Amniotic epithelial cell (primary cell): ENCODE data around the gene ARHGAP26.

ENCODE experiments used
- DNase-seq: peaks from one replicate; pipeline ENCODE4 v3.0.0-alpha.2; 2010; ENCODE audit warnings: low read depth

ARHGAP26 gene

GRCh38 chr5:142785206-142785605 lies 15.0 kb downstream of the ARHGAP26 start:
- no peak for DNase-seq

DNA sequence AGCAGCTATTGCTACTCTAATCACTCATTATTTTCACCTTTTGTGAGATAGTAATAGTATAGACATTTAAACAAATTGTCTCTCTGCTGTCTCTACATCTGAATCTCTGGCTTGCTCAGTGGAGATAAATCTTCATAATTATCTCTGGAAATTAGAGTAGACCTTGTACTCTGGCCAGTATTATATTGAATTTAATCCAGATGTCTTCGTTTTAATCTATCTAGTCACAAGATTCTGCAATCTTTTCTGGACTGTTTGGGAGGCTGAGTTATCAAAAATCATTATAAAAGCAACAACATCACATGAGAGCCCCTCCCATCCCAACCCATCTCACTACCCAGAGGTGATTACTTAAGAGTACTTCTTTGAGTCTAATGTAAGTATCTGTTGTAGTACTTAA lies 19.0 kb downstream of the ARHGAP26 start:
- DNase-seq: no peak

DNA sequence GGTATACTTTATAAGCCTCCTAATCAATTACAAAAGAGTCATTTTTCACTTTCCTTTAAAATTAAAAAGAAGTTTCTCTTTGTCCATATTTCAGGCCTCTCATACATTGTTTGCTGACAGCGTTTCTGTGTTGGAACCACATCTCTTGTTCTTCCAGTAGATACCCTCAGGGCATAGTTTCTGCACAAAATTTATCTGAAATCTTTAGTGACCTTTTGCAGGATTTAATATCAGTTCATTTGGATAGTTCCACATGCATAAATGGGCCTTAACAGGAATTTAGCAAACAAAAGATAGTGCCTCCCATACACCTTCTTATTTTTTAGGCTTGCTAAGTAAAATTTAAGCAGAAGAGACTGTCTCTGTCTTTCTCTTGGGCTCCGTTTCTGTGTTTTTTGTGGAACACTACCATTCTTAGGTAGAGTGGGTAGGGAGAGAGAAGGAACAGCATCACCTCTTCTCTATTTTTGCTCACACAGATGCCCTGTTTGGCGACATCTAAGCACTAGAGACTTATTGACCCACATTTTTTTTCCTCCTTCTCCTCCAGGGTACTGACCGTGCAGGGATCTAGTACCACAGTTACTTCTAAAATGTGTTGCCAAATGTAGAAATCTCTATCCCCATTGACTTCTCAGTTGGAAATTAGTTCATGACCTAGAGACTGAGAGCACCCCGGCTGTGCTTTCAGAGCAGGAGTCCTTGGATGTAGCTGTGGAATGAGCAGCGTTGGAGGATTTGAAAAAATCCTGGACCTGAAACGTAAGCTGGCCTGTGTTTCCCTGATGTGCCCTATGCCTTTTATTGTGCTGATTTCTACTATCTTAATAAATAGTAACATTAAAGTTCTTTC lies 22.1 kb downstream of the ARHGAP26 start:
- no peak for DNase-seq

- no peak for DNase-seq
These were observed 22.7 kb downstream of the ARHGAP26 start for GRCh38 chr5:142792865-142793232.

DNA sequence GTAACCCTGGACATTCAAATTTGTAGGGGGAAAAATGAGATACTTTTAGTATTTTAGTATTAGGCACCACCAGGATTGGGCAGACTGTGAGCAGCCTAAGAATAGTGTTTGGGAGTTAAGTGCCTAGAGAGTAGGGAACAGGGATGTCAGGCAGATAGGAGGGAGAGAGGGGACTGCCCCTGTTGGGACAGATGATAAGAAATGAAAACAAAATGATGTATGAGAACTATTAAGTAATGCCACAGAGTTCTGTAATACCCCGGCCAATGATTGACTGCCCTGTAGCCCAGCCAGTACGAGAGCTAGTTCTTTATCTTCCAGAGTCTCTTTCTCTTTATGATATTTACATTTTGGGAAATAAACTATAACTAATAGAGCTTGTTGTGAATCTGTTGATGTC lies 24.4 kb downstream of the ARHGAP26 start:
- no peak for DNase-seq

- no peak for DNase-seq
These were observed 25.1 kb downstream of the ARHGAP26 start for GRCh38 chr5:142795251-142795650.

DNA sequence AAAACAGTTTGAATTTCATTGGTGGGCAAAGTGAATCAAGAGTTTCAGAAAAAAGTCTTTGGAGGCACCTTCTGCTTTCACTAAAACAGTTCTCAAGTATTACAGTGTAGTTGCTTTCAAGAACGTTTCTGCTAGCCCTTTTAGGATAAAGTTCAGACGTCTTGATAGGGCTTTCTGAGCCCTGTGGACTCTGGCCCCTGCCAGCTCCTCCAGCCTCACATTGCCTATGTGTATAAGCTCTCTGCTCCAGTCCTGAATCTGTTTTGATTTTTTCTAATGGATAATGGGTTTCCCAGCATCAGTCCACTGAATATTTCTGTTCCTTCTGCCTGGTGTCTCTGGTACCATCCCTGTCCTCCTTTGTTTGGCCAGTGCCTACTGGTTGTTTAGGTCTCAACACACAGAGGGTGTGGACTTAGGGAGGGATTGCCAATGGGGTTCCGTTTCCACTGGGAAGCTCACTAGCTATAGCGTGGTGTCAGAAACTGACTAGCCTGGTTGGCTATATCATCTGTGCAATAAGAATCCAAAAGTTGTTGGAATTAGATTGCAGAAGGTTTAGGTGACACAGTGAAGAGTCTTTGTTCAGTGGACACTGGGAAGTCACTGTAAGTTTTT lies 26.4 kb downstream of the ARHGAP26 start:
- DNase-seq: no peak

- no peak for DNase-seq
These were observed 27.2 kb downstream of the ARHGAP26 start for GRCh38 chr5:142797420-142797819.

DNA sequence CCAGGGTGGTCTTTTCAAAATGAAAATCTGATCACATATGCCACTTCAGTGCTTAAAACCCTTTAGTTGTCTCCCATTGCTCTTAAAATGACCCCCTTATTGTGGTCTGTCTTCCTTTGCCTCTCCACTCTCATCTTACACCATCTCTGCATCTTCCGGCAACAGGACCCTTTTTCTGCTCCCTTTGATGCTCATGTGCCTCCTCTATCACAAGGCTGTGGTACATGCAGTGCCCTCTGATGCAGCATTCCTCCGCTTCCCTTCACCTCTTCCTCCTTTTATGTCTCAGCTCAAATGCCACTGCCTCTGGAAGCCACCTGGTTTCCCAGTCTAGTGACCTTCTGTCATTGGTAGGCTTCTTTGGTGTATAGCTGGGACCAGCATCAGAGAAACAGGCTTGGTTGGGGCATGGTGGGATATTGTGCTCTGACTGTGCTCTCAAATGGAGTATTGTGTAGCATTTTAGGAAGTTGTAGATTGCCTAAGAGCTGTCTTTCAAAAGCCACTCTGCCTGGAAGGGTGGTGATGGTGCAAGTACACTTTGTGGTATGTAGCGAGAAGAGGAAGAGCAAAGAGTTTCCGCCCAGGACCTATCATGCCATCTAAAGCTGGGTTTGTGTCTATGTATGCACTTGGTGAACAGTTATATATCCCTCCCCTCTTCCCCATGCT lies 28.1 kb downstream of the ARHGAP26 start:
- DNase-seq: no peak

- no peak for DNase-seq
These were observed 30.8 kb downstream of the ARHGAP26 start for GRCh38 chr5:142800776-142801494.

- no peak for DNase-seq
These were observed 31.3 kb downstream of the ARHGAP26 start for GRCh38 chr5:142801495-142801871.

GRCh38 chr5:142803428-142804125 lies 33.4 kb downstream of the ARHGAP26 start:
- DNase-seq: no peak

GRCh38 chr5:142805339-142805738 lies 35.2 kb downstream of the ARHGAP26 start:
- no peak for DNase-seq

- no peak for DNase-seq
These were observed 36.7 kb downstream of the ARHGAP26 start for GRCh38 chr5:142806841-142807267.

- DNase-seq: no peak
These were observed 37.3 kb downstream of the ARHGAP26 start for GRCh38 chr5:142807372-142807911.

GRCh38 chr5:142808878-142809598 lies 38.9 kb downstream of the ARHGAP26 start:
- no peak for DNase-seq

GRCh38 chr5:142810081-142810480 lies 39.9 kb downstream of the ARHGAP26 start:
- DNase-seq: no peak

- DNase-seq: no peak
These were observed 40.6 kb downstream of the ARHGAP26 start for GRCh38 chr5:142810743-142811290.

DNA sequence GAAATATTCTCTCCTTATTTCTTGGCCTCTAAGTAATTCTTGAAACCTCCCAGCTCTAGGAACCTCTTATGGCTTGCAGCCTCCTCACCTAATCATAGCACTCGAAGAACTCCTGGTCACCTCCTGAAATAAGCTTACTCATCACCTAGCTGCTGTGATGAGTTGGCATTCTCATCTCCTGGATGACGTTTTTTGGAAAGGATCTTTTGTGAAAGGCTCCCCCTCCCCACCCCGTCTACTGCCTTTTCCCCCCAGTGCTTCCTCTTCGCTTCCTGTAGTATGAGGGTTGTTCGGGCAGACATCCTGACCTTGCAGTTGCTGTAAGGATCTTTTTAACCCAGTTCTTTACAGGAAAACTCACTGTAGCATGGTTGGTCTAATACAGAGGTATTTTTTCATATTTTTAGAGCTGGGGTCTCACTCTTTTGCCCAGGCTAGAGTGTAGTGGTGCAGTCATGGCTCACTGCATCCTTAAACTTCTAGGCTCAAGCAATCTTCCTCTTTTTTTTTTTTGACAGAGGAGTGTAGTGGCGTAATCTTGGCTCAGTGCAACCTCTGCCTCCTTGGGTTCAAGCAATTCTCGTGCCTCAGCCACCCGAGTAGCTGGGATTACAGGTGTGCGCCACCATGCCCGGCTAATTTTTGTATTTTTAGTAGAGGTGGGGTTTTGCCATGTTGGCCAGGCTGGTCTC lies 41.8 kb downstream of the ARHGAP26 start:
- DNase-seq: no peak

DNA sequence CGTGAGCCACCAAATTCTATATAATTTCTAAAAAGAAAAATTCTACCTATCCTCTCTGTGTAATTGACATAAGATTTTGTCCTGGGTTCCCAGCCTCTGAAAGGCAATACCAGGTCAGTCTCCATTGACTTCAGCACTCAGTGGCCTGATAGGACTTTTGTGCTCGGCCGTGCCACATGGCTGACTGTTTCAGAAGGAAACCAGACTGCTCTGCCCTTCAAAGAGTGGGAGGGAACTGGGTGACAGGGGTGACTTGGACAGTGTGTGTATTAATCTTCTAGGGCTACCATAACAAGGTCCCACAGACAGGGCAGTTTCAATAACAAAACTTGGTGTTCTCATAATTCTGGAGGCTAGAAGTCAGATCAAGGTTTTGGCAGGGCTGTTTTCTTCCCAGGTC lies 43.0 kb downstream of the ARHGAP26 start:
- no peak for DNase-seq
